ENCODE measurements around the gene HAUS8. TPM values are rescaled to one million over a fixed set of nuclear protein-coding genes. Genes with fewer than 3 reads are reported as not detected.

Gene HAUS8
- total and polyA plus RNA-seq, 9 of the 15 experiments (the other 6 are each of a cell fraction or from before 2014, with no cell fraction given): 20.5 to 53.2 (median 36.0) TPM

GRCh38 chr19:17035842-17036424 lies 39.3 kb downstream of the HAUS8 start (continued):
- TF ChIP-seq, protein P1, sequence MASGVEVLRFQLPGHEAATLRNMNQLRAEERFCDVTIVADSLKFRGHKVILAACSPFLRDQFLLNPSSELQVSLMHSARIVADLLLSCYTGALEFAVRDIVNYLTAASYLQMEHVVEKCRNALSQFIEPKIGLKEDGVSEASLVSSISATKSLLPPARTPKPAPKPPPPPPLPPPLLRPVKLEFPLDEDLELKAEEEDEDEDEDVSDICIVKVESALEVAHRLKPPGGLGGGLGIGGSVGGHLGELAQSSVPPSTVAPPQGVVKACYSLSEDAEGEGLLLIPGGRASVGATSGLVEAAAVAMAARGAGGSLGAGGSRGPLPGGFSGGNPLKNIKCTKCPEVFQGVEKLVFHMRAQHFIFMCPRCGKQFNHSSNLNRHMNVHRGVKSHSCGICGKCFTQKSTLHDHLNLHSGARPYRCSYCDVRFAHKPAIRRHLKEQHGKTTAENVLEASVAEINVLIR (CRISPR knock-in tag; IDR thresholded peaks at IDR 0.05): peak; percentile 45
- TF ChIP-seq HCFC1 (IDR thresholded peaks at IDR 0.05; ENCODE audit: low read depth, low read length) (0 out of 2 replicates have a peak, but pooled peaks have one; percentile 11), JUND (IDR thresholded peaks at IDR 0.05; ENCODE audit: borderline replicate concordance, low read depth, low read length) (peak; percentile 62; the same call in 1 of the 2 replicates), JUND (tag; IDR thresholded peaks at IDR 0.05; ENCODE audit: borderline replicate concordance, low read depth, low read length) (0 out of 3 replicates have a peak, but pooled peaks have one; percentile 48), ATF7 (IDR thresholded peaks at IDR 0.05) (peak; percentile 83; the same call in 1 of the 2 replicates), ATF3 (IDR thresholded peaks at IDR 0.05) (peak; percentile 73), ATF3 (CRISPR knock-in tag; conservative IDR thresholded peaks at IDR 0.05) (no peak), GABPB1 (CRISPR knock-in tag; IDR thresholded peaks at IDR 0.05) (peak; percentile 90), CREM (IDR thresholded peaks at IDR 0.05; ENCODE audit: low read depth) (peak; percentile 92), DACH1 (IDR thresholded peaks at IDR 0.05; ENCODE audit: partially characterized antibody) (peak; percentile 62), GABPA (tag; conservative IDR thresholded peaks at IDR 0.05; ENCODE audit: low read depth) (peak; percentile 71), ATF1 (CRISPR knock-in tag; IDR thresholded peaks at IDR 0.05) (0 out of 2 replicates have a peak, but pooled peaks have one; percentile 14), ATF1 (tag; IDR thresholded peaks at IDR 0.05) (peak; percentile 82), SAFB2 (IDR thresholded peaks at IDR 0.05; ENCODE audit: borderline replicate concordance, low read depth, low read length, severe bottlenecking) (no peak)
- TF ChIP-seq, protein P2, sequence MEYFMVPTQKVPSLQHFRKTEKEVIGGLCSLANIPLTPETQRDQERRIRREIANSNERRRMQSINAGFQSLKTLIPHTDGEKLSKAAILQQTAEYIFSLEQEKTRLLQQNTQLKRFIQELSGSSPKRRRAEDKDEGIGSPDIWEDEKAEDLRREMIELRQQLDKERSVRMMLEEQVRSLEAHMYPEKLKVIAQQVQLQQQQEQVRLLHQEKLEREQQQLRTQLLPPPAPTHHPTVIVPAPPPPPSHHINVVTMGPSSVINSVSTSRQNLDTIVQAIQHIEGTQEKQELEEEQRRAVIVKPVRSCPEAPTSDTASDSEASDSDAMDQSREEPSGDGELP (CRISPR knock-in tag; IDR thresholded peaks at IDR 0.05; ENCODE audit: borderline replicate concordance): peak; percentile 90
